NCI-H2107 treated with DMSO at 0.1 percent for 48 hours (cell line): ENCODE data around the gene LRRC3C.

Experiments used
- DNase-seq: peaks from one replicate; lab custom pipeline; 2025; ENCODE audit not compliant: unreplicated experiment; lab: John Stamatoyannopoulos, UW

LRRC3C gene

GRCh38 chr17:39923836-39924690, 3.5 kb upstream of the LRRC3C start:
- DNase-seq = no peak

DNA sequence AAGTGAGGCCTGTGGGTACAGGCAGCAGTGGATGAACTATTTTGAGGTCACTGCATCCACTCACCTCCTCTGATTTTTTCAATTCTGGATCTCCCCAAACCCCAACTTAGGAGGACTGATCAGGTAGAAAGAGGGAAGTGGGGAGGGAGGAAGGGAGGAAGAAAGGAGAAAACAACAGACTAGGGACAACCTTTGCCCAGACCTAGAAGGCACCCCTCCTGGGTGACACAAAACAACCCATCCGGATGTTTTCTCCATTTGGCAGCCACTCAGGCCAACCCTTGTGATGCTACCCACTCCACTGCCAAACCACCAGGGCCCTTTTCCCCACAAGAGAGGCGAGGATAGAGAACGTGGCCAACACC, 2.9 kb upstream of the LRRC3C start:
- no peak for DNase-seq

GRCh38 chr17:39925282-39926134, 2.0 kb upstream of the LRRC3C start:
- DNase-seq = peak; percentile 35

- DNase-seq = no peak
Measured at GRCh38 chr17:39926135-39926587, 1.4 kb upstream of the LRRC3C start.

GRCh38 chr17:39926588-39927100, 888 bp upstream of the LRRC3C start:
- no peak for DNase-seq

DNA sequence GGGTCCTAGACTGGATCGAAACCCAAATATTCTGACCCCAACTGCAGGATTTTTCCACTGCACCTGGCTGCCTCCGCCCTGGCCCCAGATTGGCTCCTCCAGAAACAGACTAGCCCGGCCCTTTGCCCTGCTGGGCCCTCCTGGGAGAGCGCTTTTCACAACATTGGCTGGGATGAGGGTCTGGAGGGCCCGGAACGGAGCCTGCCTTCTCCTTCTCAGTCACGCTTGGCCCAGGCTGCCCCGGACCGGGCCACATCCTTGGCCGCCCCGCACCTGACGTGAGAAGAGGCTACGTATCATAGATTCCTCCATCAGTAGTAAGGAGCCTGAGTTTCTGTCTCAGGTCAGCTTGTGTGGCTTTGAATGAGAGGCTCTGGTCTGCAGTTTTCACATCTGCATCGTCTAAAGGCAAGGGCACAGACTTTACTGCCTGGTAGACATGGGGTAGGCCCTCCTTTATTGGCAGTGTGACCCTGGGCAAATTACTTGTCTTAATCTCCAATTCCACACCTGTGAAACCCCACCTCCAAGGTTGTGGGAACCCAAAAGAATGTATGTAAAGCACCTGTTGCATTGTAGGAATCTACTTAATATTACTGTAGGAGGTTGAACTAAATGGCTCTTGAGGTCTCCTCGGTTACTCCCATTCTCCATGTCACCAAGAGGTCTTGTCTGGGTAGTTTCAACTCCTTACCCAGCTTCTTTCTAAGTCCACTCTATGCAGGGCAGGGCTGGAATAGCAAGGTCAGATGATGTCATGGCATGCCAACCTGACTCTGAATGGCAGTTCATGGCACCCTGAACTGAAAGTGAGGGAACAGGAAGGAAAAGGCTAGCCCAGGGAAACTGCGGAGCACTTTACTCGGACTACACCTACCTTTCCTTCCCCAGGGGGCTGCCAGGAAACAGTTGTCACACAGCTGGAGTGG, 661 bp downstream of the LRRC3C start:
- DNase-seq = no peak

DNA sequence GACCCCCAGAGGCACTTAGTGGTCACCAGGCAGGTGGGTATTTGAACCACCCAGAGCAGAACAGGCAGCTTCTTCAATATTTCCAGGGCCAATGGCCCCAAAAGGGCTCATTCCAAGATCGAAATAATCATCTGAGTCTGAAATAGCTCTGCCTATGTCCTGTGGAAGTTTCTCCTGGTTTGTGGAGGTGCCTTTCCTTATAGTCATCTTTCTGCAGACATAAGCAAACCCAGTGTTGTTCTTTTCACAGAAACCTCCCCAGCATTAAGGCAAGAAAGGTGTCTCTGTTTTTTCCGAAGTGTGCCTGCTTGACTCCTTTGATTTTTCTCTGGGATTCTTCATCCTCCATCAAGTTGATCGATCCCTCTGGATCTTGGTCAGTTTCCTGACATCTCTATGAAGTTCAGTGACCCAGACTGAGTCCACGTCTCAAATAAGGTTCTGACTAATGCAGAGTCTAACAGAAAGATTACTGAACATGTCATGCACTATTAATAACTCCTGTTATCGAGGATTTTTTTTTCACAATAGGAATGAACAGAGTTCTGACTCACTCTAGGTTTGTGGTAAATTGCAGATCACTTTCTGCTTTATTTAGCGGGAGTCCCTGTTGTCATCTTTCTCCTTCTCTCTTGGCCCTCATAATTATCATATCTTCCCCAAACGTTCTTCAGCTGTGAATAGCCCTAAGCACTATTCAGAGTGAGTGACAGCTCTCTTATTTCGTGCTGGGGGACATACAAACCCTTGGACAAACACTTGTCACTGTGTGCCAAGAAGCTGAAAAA, 1.5 kb downstream of the LRRC3C start:
- DNase-seq = no peak

DNA sequence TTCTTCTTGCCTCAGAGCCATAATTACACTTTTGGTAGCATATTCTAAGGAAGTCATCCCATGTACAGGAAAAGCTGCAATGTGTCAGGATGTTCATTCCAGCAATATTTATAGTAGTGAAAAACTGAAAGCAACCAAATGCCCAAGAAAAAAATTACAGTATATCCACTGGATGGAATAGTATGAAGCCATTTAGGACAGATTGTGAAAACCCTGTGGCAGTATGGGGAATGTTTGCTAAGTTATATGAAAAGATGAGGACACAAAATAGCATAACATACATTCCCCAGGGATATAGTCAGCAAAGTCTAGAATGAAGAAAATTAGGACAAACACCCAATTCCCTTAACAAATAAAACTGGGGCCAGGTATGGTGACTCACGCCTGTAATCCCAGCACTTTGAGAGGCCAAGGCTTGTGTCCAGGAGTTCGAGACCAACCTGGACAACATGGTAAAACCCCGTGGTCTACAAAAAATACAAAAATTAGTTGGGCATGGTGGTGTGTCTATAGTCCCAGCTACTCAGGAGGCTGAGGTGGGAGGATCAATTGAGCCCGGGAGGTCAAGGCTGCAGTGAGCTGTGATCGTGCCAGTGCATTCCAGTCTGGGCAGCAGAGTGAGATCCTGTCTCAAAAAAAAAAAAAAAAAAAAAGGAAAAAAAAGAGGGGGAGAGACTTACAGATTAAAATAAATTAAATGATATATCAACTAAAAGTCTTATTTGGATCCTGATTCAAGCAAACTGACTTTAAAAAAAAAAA, 2.3 kb downstream of the LRRC3C start:
- DNase-seq = no peak

- no peak for DNase-seq
Measured at GRCh38 chr17:39933912-39934311, 6.4 kb downstream of the LRRC3C start.

- DNase-seq = no peak
Measured at GRCh38 chr17:39934324-39934723, 6.8 kb downstream of the LRRC3C start.

DNA sequence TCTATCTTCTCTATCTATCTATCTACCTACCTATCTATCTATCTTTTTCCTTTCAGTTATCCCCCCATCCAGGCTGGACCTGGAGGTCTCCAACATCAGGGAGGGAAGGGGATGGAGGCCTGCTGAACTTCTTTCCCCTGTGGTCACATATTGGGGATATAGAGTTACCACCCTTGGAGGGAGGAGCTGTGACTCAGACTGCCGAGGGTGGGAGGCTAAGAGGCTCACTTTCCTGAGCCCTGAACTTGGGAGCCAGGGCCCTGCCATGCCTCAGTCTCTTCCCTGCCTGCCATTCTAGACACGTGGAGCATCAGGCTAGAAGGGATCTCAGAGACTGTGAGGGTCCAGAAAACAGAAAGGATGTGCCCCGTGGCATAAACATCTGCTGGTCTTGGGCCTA, 8.4 kb downstream of the LRRC3C start:
- no peak for DNase-seq

DNA sequence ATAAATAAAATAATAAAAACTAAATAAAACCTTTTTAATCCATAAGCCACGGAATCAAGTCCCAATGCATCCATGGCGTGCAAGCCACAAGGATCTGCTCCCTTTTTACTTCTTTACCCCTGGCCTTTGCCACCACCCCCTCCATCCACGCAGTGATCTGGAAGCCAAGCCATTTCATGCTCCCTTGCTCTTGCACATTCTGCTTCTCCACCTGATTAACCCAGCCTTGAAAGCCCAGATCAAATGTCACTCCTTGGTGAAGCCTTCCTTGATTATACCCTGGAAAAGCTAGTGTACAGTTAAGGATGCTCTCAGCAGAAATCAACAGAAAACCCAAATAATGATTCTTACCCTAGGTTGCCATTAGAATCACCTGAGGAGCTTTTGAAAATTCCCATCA, 9.9 kb downstream of the LRRC3C start:
- DNase-seq = no peak

GRCh38 chr17:39938140-39938869, 10.8 kb downstream of the LRRC3C start:
- no peak for DNase-seq

DNA sequence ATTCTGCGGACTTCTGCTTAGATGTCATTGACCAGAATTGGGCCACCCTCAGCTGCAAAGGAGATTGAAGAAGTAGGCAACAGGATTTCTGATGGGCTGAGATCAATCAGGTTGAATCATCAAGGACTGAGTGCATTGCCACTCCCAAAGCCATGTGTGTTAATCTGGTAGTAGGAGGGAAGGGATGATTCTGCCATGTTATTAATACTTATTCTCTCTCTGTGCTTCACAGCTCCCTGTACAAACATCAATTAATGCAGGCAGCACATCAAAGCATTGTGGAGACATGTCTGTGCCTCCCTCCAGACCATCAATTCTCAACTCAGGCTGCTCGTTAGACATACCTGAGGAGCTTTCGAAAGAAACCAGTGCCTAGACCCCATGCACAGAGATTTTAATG, 11.6 kb downstream of the LRRC3C start:
- DNase-seq = no peak

GRCh38 chr17:39939588-39940419, 12.3 kb downstream of the LRRC3C start:
- DNase-seq = no peak

- DNase-seq = no peak
Measured at GRCh38 chr17:39943702-39944392, 16.3 kb downstream of the LRRC3C start.

DNA sequence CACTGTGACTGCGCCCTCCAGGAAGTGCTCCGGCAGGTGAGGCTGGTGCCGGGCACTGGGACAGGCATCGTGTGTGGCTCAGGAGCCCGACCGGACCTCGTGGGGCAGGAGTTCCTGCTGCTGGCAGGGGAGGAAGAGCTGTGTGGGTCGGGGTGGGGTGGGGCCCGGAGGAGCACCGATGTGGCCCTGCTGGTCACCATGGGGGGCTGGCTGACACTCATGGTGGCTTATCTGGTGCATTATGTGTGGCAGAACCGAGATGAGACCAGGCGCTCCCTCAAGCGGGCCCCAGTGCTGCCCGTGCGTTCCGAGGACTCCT, 16.8 kb downstream of the LRRC3C start:
- DNase-seq = no peak
